SK-N-SH treated with all-trans-retinoic acid at 6 μM for 48 hours (cell line): ENCODE data around the gene NDOR1.

Source experiments
- ATAC-seq: fragments of 200-7000 bp; cut with Tn5 transposase; 3 replicates; pipeline ENCODE4 v1.9.1; 2020; ENCODE audit warnings: mild to moderate bottlenecking, moderate library complexity
- BACH2 ChIP-seq: fragments of 250-450 bp; sonication (Bioruptor Pico); IDR thresholded peaks from 2 replicates; pipeline ENCODE4 v1.9.0; 2021; ENCODE audit warnings: mild to moderate bottlenecking, borderline replicate concordance
- ESRRG ChIP-seq: fragments of 250-450 bp; sonication (Bioruptor Pico); IDR thresholded peaks from 2 replicates; pipeline ENCODE4 v1.6.1; 2021; ENCODE audit warnings: mild to moderate bottlenecking
- ISL1 ChIP-seq: fragments of 250-450 bp; sonication (Bioruptor Pico); IDR thresholded peaks from 2 replicates; pipeline ENCODE4 v2.1.2; 2022; ENCODE audit warnings: mild to moderate bottlenecking, moderate library complexity
- OSR1 ChIP-seq: fragments of 250-450 bp; sonication (Bioruptor Pico); IDR thresholded peaks from 2 replicates; pipeline ENCODE4 v1.8.0; 2022; ENCODE audit warnings: moderate library complexity, mild to moderate bottlenecking, inconsistent platforms
- PPARA ChIP-seq: fragments of 250-450 bp; sonication (Bioruptor Pico); IDR thresholded peaks from 2 replicates; pipeline ENCODE4 v1.5.0; 2020; ENCODE audit warnings: mild to moderate bottlenecking, borderline replicate concordance
- RARB ChIP-seq: fragments of 250-450 bp; sonication (Bioruptor Pico); IDR thresholded peaks from 2 replicates; pipeline ENCODE4 v1.8.0; 2021; ENCODE audit warnings: mild to moderate bottlenecking, moderate library complexity
- SNAI2 ChIP-seq: fragments of 250-450 bp; sonication (Bioruptor Pico); IDR thresholded peaks from 2 replicates; pipeline ENCODE4 v1.5.0; 2020; ENCODE audit warnings: mild to moderate bottlenecking, moderate library complexity
- TCF4 ChIP-seq: fragments of 250-450 bp; sonication (Bioruptor Pico); IDR thresholded peaks from 2 replicates; pipeline ENCODE4 v1.8.0; 2021; ENCODE audit warnings: mild to moderate bottlenecking, moderate library complexity, borderline replicate concordance
- ZC3H10 ChIP-seq: fragments of 250-450 bp; sonication (Bioruptor Pico); IDR thresholded peaks from 2 replicates; pipeline ENCODE4 v1.5.1; 2021; ENCODE audit warnings: mild to moderate bottlenecking, moderate library complexity
- ZFP3 ChIP-seq: fragments of 250-450 bp; sonication (Bioruptor Pico); IDR thresholded peaks from 2 replicates; pipeline ENCODE4 v1.5.0; 2020; ENCODE audit warnings: mild to moderate bottlenecking, moderate library complexity
- ZFP30 ChIP-seq: fragments of 450-650 bp; formaldehyde crosslinking; IDR thresholded peaks from 2 replicates; pipeline ENCODE4 v1.5.0; 2022; ENCODE audit warnings: mild to moderate bottlenecking, moderate library complexity
- ZNF565 ChIP-seq: fragments of 450-650 bp; formaldehyde crosslinking; conservative IDR thresholded peaks from 2 replicates; pipeline ENCODE4 v1.5.0; 2020; ENCODE audit warnings: low read depth, mild to moderate bottlenecking, moderate library complexity
- ZNF70 ChIP-seq: fragments of 450-650 bp; formaldehyde crosslinking; IDR thresholded peaks from 2 replicates; pipeline ENCODE4 v1.5.0; 2020; ENCODE audit warnings: mild to moderate bottlenecking, moderate library complexity
- ZNF8 ChIP-seq: fragments of 450-650 bp; formaldehyde crosslinking; IDR thresholded peaks from 2 replicates; pipeline ENCODE4 v1.5.0; 2020; ENCODE audit warnings: mild to moderate bottlenecking, moderate library complexity
- TF ChIP-seq, protein P1 (sequence below): fragments of 250-450 bp; sonication (Bioruptor Pico); IDR thresholded peaks from 2 replicates; pipeline ENCODE4 v1.5.1; 2020; ENCODE audit warnings: low read depth, mild to moderate bottlenecking, moderate library complexity
- TF ChIP-seq, protein P2 (sequence below): fragments of 250-450 bp; sonication (Bioruptor Pico); IDR thresholded peaks from 2 replicates; pipeline ENCODE4 v1.8.0; 2021; ENCODE audit warnings: low read depth, mild to moderate bottlenecking, moderate library complexity, borderline replicate concordance
- TF ChIP-seq, protein P3 (sequence below): fragments of 250-450 bp; sonication (Bioruptor Pico); IDR thresholded peaks from 2 replicates; pipeline ENCODE4 v1.8.0; 2020; ENCODE audit warnings: mild to moderate bottlenecking, moderate library complexity, borderline replicate concordance
- TF ChIP-seq, protein P4 (sequence below): fragments of 250-450 bp; sonication (Bioruptor Pico); IDR thresholded peaks from 2 replicates; pipeline ENCODE4 v1.5.0; 2020; ENCODE audit warnings: mild to moderate bottlenecking, moderate library complexity

Gene NDOR1

DNA sequence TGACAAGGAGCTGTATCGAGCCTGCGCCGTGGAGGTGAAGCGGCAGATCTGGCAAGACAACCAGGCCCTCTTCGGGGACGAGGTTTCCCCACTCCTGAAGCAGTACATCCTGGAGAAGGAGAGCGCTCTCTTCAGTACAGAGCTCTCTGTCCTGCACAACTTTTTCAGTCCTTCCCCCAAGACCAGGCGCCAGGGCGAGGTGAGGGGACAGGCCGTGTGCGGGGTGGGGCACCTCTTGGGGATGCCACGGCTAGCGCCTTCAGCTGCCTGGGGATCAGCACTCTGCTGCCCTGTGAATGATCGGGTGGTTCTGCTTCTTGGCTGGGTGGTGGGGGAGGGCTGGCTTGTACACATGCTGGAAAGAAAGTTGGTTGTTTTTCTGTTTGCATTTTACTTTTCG is 51.4 kb downstream of the NDOR1 start:
- no peak for ATAC-seq
- TF ChIP-seq ISL1 (CRISPR knock-in tag) (no peak), ZC3H10 (CRISPR knock-in tag) (no peak), ZFP3 (CRISPR knock-in tag) (no peak), ESRRG (CRISPR knock-in tag) (no peak), PPARA (CRISPR knock-in tag) (no peak), RARB (CRISPR knock-in tag) (no peak), ZNF565 (CRISPR knock-in tag) (no peak), TCF4 (CRISPR knock-in tag) (no peak), BACH2 (no peak)
- TF ChIP-seq, protein P1, sequence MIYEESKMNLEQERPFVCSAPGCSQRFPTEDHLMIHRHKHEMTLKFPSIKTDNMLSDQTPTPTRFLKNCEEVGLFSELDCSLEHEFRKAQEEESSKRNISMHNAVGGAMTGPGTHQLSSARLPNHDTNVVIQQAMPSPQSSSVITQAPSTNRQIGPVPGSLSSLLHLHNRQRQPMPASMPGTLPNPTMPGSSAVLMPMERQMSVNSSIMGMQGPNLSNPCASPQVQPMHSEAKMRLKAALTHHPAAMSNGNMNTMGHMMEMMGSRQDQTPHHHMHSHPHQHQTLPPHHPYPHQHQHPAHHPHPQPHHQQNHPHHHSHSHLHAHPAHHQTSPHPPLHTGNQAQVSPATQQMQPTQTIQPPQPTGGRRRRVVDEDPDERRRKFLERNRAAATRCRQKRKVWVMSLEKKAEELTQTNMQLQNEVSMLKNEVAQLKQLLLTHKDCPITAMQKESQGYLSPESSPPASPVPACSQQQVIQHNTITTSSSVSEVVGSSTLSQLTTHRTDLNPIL (CRISPR knock-in tag): no peak
- TF ChIP-seq, protein P2, sequence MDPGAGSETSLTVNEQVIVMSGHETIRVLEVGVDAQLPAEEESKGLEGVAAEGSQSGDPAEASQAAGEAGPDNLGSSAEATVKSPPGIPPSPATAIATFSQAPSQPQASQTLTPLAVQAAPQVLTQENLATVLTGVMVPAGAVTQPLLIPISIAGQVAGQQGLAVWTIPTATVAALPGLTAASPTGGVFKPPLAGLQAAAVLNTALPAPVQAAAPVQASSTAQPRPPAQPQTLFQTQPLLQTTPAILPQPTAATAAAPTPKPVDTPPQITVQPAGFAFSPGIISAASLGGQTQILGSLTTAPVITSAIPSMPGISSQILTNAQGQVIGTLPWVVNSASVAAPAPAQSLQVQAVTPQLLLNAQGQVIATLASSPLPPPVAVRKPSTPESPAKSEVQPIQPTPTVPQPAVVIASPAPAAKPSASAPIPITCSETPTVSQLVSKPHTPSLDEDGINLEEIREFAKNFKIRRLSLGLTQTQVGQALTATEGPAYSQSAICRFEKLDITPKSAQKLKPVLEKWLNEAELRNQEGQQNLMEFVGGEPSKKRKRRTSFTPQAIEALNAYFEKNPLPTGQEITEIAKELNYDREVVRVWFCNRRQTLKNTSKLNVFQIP (CRISPR knock-in tag): no peak

DNA sequence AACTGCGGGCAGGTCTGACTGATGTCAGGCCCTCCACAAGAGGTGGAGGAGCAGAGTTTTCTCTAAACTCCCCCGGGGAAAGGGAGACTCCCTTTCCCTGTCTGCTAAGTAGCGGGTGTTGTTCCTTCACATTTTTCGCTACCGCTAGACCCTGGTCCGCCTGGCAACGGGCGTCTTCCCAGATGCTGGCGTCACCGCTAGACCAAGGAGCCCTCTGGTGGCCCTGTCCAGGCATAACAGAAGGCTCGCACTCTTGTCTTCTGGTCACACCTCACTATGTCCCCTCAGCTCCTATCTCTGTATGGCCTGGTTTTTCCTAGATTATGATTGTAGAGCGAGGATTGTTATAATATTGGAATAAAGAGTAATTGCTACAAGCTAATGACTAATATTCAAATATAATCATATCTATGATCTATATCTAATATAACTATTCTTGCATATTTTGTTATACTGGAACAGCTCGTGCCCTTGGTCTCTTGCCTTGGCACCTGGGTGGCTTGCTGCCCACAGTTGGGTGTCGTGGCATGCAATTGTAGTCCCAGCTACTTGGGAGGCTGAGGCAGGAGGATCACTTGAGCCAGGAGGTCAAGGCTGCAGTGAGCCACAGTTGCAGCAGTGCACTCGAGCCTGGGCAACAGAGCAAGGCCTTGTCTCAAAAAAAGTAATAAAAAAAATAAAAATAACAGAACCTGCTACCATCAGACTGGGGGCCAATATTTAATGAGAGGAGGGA is 56.8 kb downstream of the NDOR1 start:
- 0 out of 3 replicates have a peak, but pooled peaks have one; percentile 41 for ATAC-seq

DNA sequence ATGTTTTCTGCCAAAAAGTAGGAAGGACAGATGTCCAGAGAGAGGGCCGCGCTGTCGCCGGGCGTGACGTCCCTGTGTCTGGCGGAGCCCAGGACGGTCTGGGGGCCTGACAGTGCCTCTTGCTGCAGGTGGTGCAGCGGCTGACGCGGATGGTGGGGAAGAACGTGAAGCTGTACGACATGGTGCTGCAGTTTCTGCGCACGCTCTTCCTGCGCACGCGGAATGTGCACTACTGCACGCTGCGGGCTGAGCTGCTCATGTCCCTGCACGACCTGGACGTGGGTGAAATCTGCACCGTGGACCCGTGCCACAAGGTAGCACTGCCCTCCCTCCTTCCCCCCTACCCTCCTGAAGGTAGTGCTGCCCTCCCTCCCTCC is 57.4 kb downstream of the NDOR1 start:
- TF ChIP-seq TCF4 (CRISPR knock-in tag) (no peak), ISL1 (CRISPR knock-in tag) (no peak), ZNF70 (CRISPR knock-in tag) (no peak), ZFP30 (no peak), PPARA (CRISPR knock-in tag) (no peak), RARB (CRISPR knock-in tag) (no peak), ZNF8 (no peak), ZC3H10 (CRISPR knock-in tag) (no peak), ZFP3 (CRISPR knock-in tag) (no peak), OSR1 (CRISPR knock-in tag) (no peak), BACH2 (no peak)
- TF ChIP-seq, protein P3, sequence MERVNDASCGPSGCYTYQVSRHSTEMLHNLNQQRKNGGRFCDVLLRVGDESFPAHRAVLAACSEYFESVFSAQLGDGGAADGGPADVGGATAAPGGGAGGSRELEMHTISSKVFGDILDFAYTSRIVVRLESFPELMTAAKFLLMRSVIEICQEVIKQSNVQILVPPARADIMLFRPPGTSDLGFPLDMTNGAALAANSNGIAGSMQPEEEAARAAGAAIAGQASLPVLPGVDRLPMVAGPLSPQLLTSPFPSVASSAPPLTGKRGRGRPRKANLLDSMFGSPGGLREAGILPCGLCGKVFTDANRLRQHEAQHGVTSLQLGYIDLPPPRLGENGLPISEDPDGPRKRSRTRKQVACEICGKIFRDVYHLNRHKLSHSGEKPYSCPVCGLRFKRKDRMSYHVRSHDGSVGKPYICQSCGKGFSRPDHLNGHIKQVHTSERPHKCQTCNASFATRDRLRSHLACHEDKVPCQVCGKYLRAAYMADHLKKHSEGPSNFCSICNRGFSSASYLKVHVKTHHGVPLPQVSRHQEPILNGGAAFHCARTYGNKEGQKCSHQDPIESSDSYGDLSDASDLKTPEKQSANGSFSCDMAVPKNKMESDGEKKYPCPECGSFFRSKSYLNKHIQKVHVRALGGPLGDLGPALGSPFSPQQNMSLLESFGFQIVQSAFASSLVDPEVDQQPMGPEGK: no peak
- TF ChIP-seq, protein P2 (CRISPR knock-in tag): no peak
- TF ChIP-seq, all 23 proteins: peak for 0
- no peak for ATAC-seq

DNA sequence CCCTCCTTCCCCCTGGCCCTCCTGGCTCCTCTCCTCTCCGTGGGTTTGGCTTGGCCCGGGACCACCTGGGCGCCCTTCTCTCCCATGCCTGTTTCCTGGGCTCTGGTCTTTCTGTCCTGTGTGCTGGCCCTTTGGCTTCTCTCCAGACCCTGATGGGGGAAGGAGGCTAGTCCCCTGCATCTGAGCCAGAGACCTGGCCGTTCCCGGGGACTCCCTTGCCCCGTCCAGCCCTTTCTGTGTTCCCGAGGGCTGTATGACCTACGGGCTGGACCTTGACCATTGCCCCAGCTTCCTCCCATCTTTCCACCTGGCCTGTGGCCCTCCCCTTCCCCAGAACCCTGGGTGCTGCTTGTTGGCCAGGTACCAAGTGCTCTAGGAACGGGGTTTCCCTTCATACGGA is 58.0 kb downstream of the NDOR1 start:
- no peak for ATAC-seq
- TF ChIP-seq TCF4 (CRISPR knock-in tag): no peak

DNA sequence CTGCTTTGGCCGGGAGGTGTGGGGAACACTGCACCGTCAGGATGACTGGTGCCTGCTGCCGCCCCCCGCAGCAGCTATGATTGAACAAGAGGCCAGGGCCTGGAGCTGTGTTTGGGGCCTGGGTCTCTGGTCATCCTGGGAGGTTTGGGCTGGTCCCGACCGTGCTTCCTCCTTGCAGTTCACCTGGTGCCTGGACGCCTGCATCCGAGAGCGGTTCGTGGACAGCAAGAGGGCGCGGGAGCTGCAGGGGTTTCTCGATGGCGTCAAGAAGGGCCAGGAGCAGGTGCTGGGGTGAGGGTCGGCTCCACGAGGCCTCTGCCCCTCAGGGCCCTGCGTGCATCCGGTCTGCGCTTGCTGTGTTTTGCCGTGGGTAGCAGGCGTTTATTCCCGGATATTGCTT is 58.6 kb downstream of the NDOR1 start:
- no peak for ATAC-seq
- TF ChIP-seq ZNF565 (CRISPR knock-in tag) (no peak), OSR1 (CRISPR knock-in tag) (no peak), RARB (CRISPR knock-in tag) (no peak), ZFP30 (no peak), BACH2 (no peak), ISL1 (CRISPR knock-in tag) (no peak), TCF4 (CRISPR knock-in tag) (no peak), ZFP3 (CRISPR knock-in tag) (no peak), SNAI2 (CRISPR knock-in tag) (no peak)
- TF ChIP-seq, protein P4, sequence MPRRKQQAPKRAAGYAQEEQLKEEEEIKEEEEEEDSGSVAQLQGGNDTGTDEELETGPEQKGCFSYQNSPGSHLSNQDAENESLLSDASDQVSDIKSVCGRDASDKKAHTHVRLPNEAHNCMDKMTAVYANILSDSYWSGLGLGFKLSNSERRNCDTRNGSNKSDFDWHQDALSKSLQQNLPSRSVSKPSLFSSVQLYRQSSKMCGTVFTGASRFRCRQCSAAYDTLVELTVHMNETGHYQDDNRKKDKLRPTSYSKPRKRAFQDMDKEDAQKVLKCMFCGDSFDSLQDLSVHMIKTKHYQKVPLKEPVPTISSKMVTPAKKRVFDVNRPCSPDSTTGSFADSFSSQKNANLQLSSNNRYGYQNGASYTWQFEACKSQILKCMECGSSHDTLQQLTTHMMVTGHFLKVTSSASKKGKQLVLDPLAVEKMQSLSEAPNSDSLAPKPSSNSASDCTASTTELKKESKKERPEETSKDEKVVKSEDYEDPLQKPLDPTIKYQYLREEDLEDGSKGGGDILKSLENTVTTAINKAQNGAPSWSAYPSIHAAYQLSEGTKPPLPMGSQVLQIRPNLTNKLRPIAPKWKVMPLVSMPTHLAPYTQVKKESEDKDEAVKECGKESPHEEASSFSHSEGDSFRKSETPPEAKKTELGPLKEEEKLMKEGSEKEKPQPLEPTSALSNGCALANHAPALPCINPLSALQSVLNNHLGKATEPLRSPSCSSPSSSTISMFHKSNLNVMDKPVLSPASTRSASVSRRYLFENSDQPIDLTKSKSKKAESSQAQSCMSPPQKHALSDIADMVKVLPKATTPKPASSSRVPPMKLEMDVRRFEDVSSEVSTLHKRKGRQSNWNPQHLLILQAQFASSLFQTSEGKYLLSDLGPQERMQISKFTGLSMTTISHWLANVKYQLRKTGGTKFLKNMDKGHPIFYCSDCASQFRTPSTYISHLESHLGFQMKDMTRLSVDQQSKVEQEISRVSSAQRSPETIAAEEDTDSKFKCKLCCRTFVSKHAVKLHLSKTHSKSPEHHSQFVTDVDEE (CRISPR knock-in tag): no peak
- TF ChIP-seq, protein P3: no peak
- TF ChIP-seq, protein P2 (CRISPR knock-in tag): no peak
